ENCODE measurements around the gene FKBP15.
"Not testable (repeated sequence)": the region's sequence is repeated elsewhere in the genome, so short reads cannot be mapped to it uniquely, and the experiment has no call there.

FKBP15 gene

DNA sequence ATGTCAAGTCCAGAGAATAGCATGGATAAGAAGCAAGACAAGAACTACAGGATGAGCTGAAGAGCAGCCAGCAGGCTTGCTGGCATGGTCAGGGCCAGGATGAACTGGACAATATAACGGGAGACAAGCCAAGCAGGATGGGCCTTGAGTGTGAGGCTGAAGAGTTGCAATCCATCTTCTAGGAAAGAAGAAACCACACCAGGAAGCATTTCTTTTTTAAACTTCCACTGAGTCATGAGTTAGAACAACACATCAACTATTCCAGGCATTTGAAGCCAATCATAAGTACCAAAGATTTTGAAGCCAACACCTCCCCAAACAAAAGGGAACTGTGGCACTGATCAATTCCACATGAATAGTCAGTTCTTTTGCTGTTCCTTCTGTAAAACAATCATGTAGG, 43.0 kb downstream of the FKBP15 start:
- no peak for DNase-seq (ENCODE audit: low spot score)

DNA sequence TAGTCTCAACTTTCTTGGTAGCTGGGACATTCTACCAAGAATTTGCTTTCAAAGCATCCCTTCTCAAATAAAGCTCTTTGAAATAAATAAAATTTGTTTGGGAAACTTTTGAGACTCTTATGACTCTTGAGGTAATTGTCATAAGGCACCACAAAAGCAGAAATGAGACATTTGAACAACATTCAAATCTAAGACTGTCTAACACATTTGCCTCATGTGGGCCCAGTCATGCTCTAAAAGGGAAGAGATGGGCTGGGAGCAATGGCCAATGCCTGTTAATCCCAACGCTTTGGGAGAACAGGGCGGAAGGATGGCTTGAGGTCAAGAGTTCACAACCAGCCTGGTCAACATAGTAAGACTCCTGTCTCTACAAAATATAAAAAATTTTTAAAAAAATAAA, 43.8 kb downstream of the FKBP15 start:
- no peak for DNase-seq (ENCODE audit: low spot score)

DNA sequence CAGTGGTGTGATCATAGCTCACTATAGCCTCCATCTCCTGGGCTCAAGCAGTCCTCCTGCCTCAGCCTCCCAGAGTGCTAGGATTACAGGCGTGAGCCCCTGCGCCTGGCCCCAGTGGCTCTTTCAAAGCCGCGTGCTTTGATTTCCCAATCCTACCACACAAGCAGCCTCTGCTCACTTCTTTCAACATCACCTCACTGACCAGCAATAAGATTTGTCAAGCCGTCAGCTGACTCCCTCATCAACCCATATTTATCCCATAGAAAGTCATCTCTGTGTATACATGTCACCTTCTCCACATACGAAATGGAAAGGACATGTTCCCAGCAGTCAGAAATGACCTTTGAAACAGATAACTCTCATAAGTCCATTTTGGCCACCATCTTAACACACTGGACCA, 44.3 kb downstream of the FKBP15 start:
- DNase-seq (ENCODE audit: low spot score), result no peak

DNA sequence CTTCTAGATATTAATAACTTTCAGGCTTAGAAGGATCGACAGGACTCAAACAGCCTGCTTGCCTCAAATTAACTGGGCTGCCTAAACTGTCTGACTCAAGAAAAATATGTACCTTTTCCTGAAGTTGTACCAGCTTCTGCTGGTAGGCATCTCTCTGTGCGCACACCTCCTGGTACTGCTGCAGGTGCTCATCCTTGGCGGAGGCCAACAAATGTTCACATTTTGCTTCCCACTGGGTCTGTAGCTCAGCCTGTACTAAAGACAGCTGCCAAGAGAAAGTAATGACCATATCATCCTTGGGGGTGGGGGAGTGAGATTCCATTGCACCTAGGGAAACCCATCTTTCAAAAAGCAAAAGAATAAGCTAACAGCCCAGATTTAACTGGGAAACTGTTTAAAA, 47.7 kb downstream of the FKBP15 start:
- DNase-seq (ENCODE audit: low spot score), result no peak

DNA sequence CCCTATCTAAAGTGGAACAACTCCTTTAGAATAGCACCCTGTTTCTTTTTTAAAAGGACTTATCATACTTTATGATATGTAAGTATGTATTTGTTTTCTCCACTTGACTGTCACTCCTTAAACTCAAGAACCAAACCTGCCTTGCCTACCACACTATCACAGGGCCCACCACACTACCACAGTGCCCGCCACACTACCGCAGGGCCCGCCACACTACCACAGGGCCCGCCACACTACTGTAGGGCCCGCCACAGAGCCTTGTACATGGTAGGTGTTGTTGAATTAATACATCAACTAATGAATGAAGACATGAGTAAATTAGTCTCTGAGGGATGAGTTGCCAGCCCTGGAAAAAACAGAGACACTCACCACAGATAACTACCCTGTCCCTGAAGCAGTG, 52.3 kb downstream of the FKBP15 start:
- no peak for DNase-seq (ENCODE audit: low spot score)

DNA sequence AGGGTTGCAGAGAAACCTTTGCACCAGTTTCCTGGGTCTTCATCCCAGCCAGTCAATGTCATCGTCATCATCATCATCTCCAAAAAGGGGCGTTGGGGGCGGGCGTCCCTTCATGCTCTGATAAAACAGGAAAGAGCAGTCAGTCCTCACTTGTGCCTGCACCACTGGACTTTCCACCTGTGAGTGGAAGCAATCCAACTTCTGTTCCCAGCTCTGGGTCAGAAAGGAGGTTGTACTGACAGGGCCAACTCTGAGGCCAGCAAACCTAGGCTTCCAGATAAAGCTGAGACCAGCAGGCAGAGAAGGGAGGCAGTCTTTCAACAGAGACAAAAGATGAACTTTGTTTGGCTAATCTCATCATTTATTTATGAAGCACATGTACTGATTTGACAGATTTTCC, 55.0 kb downstream of the FKBP15 start:
- no peak for DNase-seq (ENCODE audit: low spot score)

DNA sequence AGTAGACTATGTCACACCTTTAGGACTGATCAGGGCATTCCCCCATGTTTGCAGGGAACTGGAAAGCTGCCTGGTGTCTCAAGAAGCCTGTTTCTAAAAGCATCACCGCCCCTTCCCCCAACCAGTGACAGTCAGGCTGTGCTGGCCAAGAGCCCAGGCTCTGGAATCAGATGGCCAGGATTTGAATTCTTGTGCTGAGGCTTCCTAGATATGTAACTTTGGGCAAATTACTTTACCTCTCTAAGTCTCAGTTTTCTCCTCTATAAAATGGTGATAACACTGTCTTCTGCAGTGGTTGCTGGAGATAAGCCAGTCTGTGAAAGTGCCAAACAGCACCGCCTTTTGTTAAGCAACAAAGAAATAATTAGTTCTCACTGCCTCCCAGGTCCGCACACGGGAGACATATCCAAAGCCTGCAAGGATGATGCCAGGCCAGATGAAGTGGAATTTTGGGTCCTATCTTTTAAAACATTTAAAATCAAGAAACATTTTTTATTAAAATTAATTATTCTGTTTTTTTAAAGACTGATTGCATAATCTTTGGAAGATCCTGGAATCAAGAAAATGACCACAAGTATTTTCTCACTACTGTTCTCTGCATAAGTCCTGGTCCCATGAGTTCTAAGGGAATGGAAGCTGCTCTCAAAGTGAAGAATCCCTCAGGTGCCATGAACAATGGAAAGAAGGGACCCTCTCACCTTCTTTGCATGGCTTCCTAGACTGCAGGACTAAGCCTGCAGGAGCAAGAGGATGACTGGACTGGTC, 56.4 kb downstream of the FKBP15 start:
- DNase-seq (ENCODE audit: low spot score), result no peak

DNA sequence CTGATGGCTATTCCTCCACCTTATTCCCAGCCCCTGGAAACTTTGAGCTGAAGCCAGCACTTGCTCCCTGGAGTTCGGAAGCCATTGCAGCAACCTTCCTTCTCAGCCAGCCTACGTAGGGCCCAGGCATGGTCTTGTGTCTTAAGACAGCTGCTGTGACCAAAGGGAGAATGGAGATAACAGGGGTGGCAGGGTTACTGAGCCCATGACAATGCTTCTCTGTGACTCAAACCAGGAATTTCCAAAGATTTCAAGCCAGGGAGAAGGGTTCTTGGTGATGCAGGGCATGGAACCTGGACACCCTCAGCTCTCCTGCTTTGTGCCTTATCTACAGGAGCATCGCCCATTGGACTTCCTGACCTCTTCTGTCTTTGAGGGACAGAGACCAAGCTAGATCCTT, 58.1 kb downstream of the FKBP15 start:
- no peak for DNase-seq (ENCODE audit: low spot score)

DNA sequence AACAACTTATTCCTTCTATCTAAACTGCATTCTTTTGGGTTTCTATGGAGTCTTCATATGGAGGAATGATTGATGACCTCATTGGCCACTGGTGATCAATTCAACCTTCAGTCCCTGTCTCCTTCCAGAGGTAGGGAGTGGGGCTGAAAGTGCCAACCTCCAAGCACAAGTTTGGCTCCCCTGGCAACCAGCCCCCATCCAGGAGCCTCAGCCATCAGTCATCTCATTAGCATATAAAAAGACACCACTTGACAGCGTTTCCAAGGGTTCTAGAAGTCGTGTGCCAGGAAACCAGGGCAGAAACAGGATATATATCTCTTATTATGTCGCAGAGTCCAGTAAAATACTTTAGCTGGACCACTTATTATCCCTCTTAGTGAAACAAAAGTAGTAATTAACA, 60.5 kb downstream of the FKBP15 start:
- DNase-seq (ENCODE audit: low spot score), result no peak

DNA sequence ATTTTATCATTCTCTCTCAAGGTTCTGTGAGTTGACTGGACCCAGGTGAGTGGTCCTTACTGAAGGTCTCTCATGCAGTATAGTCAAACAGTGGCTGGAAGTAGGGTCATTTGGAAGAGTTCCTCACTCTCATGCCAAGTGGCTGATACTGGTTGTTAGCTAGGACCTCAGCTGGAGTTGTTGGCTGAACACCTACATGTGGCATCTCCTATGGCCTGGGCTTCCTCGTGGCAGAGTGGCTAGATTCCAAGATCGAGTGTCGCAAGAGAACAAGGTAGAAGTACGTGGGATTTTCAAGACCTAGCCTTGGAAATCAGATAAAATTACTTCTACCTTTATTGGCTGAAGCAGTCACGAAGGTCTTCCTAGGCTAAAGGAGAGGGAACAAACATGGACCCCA, 62.6 kb downstream of the FKBP15 start:
- no peak for DNase-seq (ENCODE audit: low spot score)

DNA sequence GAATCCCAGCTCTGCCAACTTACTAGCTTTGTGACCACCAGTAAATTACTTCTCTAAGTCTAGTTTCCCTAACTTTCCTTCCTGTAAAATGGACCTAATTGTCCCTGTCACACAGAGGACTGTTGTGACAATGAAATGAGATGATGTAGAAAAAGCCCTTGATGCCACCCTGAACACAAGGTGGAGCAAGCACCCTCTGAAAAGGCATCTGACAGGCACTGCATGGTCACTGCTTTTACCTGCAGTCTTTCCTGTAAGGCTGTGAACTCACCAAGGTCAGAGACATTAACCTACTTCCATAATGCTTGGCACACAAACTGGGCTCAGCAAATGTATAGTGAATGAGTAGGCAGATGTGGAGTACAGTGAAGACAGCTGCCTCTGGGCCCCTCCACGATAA, 64.2 kb downstream of the FKBP15 start:
- no peak for DNase-seq (ENCODE audit: low spot score)

DNA sequence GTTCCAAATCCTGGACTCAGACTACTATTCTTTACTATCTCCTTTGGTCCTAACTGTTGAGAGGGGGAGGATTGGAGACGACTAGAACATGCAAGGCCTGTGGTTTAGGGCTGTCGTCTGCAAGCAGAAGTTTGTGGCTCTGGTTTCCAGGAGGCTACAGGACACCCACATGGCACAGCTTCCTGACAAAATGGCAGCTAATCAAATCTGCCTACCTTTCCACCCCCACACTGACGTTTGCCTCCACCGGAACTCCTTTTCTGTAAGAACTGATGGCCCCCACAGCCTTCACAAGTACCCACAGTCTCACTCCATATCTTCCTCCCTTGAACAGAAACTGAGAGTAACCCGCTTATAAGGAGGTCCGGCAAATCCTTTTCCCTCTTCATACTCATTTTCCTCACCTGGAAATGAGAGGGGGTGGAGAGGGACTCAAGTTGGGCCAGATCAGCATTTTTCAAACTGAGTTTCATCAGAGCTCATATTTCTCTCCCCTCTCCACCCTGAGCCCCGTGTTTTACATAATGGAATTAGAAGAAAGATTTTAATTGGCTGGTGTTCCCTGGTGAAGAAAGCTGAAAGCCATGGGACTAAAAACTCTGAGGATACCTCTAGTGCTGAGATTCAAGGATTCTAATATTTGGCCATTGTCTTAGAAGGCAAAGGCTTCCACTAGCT, 65.0 kb downstream of the FKBP15 start:
- no peak for DNase-seq (ENCODE audit: low spot score)

DNA sequence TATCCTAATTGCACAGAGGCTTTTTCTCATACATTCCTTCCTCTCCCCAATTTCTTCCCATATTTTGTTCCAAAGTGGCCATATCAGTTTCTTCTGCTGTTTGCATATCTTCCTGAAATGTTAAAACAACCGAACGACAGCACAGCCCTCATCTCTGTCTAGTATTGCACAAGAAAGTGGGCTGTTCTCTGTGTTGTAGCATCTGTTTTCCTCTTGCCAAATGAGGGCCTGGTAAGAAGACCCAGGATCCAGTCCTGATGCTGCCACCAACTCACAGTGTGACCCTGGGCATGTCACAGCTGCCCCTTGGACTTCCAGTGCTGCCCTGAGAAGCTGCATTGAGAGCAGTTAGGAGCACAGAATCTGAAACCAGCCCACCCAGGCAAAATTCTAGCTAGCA, 66.1 kb downstream of the FKBP15 start:
- no peak for DNase-seq (ENCODE audit: low spot score)

DNA sequence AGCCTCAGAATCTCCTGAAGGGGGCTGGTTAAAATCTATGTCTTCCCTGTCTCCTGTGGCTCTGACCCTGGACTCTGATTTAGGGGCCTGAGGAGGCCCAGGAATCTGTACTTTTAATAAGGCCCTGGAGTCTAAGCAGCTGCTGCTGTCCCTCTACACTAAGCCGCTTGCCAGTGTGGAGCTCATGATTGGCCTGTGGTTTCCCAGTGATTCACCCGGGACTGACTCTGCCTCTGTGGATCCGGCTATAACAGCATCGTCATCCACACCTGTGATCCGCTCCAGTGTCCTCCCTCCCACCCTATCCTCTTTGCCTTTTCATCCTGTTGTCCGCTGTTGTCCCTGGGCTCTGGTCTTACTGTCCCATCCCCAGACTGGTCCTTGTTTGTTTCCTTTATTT, 66.6 kb downstream of the FKBP15 start:
- DNase-seq (ENCODE audit: low spot score), result no peak

DNA sequence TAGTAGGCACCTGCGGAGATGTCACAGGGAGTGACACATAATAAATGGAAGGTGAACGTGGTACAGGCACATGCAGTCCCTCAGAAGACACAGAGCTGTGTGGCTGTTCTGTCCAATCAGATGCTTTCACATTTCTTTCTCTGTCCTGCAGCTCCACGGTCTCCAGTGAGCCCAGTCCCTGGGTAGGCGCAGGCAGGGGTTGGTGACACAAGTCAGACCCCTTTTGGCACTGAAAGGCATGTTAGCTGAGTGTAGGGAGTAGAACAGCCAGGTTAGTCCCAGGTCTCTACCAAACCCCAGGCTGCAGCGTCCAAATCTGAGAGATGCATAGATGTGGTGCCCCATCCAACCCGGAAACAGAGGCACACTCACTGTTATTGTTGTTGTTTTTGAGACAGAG, 67.5 kb downstream of the FKBP15 start:
- no peak for DNase-seq (ENCODE audit: low spot score)

DNA sequence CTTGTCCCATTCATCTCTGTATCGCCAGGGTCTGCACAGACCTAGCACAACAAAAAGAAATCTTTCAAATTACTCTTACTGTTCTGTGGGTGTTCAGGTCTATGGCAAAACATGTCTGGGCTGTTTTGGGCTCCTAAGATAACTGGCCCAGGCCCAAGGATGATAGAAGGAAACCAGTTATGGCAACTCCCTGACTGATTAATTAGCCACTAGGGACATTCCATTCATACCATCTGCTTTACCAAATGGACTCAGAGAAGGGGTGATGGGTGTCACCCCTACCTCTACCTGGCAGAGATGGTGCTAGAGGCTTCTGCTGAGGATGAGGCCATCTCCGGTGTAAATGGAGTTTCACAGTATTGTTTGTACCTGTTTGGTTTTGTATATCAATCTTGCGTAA, 68.4 kb downstream of the FKBP15 start:
- no peak for DNase-seq (ENCODE audit: low spot score)

DNA sequence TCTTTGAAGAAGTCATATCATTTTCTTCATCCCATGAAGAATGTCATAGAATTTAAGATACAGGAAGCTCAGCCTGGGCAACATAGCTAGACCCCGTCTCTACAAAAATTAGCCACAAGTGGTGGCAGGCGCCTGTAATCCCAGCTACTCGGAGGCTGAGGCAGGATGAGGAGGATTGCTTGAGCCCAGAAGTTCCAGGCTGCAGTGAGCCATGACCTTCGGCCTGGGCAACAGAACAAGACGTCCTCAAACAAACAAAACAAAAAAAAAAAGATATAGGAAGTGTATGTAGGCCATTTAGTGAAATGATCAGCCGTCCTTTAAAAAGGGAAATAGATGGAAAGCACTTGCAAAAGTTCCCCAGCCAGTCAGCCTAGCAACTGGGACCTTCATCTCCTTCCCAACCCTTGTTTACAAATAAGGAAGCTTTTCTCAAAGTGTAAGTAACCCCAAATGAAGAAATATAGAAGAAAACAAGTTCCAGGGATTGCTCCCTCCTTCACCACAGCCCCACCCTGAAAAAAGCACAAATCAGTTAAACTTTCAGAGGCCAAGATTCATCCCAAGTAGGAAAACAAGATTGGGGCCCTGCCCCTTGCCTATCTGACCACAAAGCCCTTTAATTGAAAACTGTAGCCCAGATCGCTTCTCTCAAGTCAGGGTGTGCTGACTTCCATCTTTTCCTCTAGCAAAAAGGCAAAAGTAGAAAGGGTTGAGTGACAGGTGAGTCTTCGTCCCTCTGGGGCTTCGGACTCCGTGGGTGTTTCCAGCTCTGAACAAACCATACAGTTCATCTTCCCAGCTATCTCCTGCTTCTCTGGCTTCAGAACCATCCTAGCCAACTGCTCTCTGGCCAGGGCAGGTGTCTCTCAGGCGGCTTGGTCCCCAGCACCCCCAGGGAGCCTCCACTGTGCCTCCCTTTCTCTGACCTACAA, 69.1 kb downstream of the FKBP15 start:
- DNase-seq (ENCODE audit: low spot score), result no peak

DNA sequence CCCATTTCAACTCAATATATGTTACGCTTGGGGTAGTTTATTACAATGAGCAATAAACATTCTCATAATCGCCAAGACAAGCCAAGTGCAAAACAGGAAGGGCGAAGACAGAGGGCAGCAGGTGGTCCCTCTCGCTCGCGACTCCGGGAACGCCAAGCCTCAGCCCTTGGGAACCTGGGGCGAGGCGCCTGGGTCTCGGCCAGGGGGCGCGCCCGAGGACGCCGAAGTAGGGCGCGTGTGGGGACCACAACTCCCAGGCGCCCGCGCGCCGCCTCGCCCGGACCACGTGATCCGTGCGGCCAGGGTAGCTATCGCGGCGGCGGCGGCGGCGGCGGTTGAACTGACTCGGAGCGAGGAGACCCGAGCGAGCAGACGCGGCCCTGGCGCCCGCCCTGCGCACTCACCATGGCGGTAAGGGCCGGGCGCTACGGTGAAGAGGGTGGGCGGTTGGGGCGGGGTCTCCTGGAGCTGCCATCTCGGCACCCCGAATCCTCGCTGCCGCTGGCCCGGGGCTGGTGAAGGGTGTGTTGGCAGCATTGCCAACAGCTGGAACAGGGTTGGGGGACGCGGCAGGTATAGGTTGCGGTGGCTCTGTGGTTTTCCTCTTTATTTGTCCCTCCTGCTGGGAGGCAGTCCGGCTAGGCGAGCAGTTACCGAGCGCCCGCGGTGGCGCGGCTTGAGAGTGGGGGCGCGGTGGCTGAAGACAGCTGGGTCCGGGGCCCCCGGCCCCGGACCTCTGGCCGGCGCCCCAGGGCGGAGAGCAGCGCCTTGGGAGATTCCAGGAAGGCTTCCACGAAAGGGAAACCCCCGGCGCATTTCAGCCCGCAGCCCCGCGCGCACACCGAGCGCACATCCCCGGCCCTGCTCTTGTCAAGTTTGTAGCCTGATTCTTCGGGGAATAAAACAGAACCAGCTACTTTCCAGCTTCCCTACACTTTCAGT, 70.1 kb downstream of the FKBP15 start, which contains the start of gene SLC31A2:
Gene SLC31A2 (plus strand): TSS at position 338 of the 942 bp plus-strand sequence. CDS start 68 bp downstream, at position 406.
- peak; percentile 73 for DNase-seq (ENCODE audit: low spot score)

DNA sequence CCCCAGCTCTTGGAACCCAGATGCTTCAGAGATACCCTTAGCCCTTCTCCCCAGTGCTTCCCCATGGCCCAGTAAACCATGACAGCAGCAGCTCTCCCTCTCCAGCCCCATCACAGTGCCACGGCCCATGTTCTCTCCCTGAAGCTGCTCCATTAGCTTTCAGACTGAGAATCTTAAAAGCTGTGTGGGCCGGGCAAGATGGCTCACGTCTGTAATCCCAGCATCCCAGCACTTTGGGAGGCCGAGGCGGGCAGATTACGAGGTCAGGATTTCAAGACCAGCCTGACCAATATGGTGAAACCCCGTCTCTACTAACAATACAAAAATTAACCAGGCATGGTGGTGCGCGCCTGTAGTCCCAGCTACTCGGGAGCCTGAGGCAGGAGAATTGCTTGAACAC, 71.5 kb downstream of the FKBP15 start:
- DNase-seq (ENCODE audit: low spot score), result not testable (repeated sequence)

DNA sequence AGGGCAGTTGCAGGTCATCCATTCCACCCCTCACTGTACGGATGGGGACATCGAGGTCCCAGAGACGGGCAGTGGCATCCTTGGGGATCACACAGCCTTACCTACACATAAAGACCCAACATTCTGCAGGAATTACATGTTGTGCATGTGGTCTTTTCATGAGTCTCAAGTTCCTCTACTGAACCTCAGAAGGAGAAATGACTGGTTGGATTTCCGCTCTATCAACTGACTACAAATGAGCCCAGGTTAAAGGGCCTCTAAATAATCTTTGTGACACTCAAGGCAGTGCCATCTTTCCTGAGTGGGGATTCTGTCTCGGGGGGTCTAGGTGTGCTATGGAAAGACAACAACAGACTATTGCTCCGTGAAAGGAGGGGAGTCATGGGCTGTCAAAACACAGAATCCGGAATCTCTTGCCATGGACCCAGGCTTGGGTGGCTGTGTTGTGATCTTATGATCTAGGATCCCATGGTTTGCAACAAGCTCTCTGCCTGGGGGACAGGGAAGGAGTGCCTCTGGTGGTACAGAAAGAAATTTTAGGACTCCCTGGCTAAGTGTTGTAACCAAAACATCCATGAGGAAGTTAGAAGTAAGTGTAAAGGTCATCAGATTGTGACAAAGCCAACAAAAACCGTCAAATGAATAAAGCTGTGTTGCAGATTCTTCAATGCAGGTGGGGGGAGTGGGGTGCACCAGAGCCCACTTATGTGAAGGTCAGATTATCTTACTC, 72.1 kb downstream of the FKBP15 start:
- DNase-seq (ENCODE audit: low spot score), result no peak

DNA sequence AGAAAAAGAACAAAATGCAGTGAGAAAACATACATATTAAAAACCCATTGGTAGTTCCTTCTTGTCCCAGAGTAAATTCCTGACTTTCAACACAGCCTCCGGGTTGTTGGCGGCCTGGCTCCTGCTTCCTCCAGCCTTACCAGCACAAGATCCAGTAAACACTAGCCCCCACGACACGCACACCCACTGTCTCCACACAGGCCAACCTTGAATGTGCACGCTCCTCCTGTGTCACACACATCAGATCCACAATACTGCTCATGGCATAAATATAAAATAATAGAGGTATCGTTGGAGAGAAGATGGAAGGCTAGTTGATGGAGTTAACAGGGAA, 72.7 kb downstream of the FKBP15 start:
- no peak for DNase-seq (ENCODE audit: low spot score)

Data from HuH-7.5 (cell line).